ENCODE data around the gene MFNG. TPM values are rescaled to one million over a fixed set of nuclear protein-coding genes. Genes with fewer than 3 reads are reported as not detected.
A peak's percentile ranks its signal among the peaks of the same experiment; 100 is the strongest.
"Not testable (repeated sequence)": the region's sequence is repeated elsewhere in the genome, so short reads cannot be mapped to it uniquely, and the experiment has no call there.

Gene MFNG
- total RNA-seq, 1 experiment from 2014 or later: not detected

GRCh38 chr22:37474447-37475090 lies 11.6 kb downstream of the MFNG start:
- no peak for DNase-seq (ENCODE audit: low read depth)

GRCh38 chr22:37473437-37473946 lies 12.7 kb downstream of the MFNG start:
- DNase-seq (ENCODE audit: low read depth): no peak

GRCh38 chr22:37472418-37473006 lies 13.7 kb downstream of the MFNG start:
- no peak for DNase-seq (ENCODE audit: low read depth)

GRCh38 chr22:37471727-37472417 lies 14.3 kb downstream of the MFNG start:
- DNase-seq (ENCODE audit: low read depth): no peak

- DNase-seq (ENCODE audit: low read depth): no peak
Observed at GRCh38 chr22:37470087-37470445, 16.1 kb downstream of the MFNG start.

- DNase-seq (ENCODE audit: low read depth): no peak
Observed at GRCh38 chr22:37469416-37470086, 16.6 kb downstream of the MFNG start.

- DNase-seq (ENCODE audit: low read depth): not testable (repeated sequence)
Observed at GRCh38 chr22:37468201-37468695, 17.9 kb downstream of the MFNG start.

GRCh38 chr22:37467391-37467955 lies 18.7 kb downstream of the MFNG start:
- DNase-seq (ENCODE audit: low read depth): no peak

GRCh38 chr22:37464181-37464580 lies 22.0 kb downstream of the MFNG start:
- DNase-seq (ENCODE audit: low read depth): peak; percentile 45

- peak; percentile 43 for DNase-seq (ENCODE audit: low read depth)
Observed at GRCh38 chr22:37462983-37463382, 23.2 kb downstream of the MFNG start.

- no peak for DNase-seq (ENCODE audit: low read depth)
Observed at GRCh38 chr22:37462436-37462835, 23.7 kb downstream of the MFNG start.

- no peak for DNase-seq (ENCODE audit: low read depth)
Observed at GRCh38 chr22:37461961-37462360, 24.2 kb downstream of the MFNG start.

- DNase-seq (ENCODE audit: low read depth): no peak
Observed at GRCh38 chr22:37460684-37461083, 25.5 kb downstream of the MFNG start.

GRCh38 chr22:37459206-37459605 lies 27.0 kb downstream of the MFNG start:
- no peak for DNase-seq (ENCODE audit: low read depth)

- DNase-seq (ENCODE audit: low read depth): peak; percentile 41
Observed at GRCh38 chr22:37457093-37457893, 28.9 kb downstream of the MFNG start.

- DNase-seq (ENCODE audit: low read depth): no peak
Observed at GRCh38 chr22:37456346-37456745, 29.8 kb downstream of the MFNG start.

GRCh38 chr22:37455896-37456295 lies 30.3 kb downstream of the MFNG start:
- DNase-seq (ENCODE audit: low read depth): no peak

GRCh38 chr22:37454857-37455686 lies 31.1 kb downstream of the MFNG start:
- DNase-seq (ENCODE audit: low read depth): peak; percentile 80

GRCh38 chr22:37453696-37454095 lies 32.5 kb downstream of the MFNG start:
- DNase-seq (ENCODE audit: low read depth): no peak

GRCh38 chr22:37451218-37451617 lies 35.0 kb downstream of the MFNG start:
- DNase-seq (ENCODE audit: low read depth): no peak
